ENCODE measurements around the gene ACTBL2.

ACTBL2 gene

DNA sequence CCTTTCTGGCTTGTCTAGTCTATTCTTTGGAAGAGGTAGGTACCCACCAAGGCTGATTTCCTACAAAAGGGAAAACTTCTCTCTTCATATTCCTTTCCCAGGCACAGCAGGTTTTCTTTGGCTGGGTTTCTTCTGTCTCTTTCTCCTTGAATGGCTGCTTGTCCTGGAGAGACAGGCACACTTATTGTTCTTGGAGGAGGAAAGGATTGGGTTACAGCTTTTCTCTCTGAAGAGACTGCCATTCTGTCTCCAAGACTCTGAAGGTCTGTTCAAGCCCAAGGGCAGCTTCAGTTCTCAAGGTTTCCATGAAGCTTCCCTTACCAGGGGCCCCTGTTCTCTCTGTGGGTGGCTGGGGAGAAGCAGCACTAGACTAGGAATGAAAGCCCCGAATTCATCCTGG, 33.9 kb downstream of the ACTBL2 start:
- no peak for DNase-seq (ENCODE audit: low read depth)

DNA sequence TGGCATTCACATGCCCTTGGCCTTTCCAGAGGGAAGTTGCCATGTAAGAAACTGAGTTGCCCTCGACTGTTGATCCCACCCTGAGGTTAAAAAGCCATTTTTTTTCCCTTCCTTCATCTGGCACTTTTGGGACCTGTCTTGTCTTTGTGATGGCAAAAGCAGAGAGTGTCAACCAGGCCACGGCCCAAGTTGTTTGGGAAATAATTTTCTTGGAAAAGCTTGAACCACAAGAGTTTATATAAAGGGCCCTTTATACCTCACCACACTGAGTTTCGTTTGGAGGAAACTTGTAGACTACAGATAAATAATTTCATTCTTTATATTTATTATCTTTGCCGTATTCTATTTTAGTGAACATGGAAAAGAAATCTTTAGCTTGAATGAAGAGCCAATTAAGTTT, 34.3 kb downstream of the ACTBL2 start:
- no peak for DNase-seq (ENCODE audit: low read depth)

DNA sequence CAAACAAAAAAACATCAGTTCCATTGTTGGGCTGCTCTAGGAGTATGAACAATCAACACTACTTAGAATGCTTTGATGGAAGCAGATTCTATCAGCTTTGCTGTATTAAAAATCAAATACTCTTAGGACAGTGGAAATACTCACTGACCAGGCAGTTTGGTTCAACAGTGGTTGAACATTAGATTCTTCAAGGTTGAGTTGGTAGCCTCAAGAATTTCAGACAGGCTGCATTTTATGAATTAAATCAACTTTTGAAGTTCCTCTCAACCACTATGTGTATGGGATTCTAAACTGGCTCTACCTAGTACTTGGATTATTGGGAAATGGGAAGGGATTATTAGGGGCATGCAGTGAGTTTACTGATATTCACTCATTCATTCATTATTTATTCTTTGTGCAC, 35.0 kb downstream of the ACTBL2 start:
- no peak for DNase-seq (ENCODE audit: low read depth)

DNA sequence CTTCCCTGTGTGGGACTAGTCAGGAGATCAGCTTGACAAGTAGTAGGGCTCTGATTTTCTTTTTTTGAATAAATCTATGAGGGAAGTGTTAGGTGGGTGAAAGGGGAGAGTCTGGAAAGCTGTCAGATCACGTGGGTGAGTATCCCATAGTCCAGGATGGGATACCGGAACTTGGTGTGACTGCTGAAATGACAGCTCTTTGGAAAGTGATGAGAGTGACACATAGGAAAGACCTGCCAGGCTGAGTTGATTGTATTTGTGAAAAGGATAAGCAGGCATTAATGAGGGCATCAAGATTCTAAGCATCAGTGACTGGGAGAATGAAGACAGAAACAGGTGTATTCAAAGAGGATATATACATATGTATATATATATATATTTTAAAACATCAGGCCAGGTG, 35.6 kb downstream of the ACTBL2 start:
- no peak for DNase-seq (ENCODE audit: low read depth)

DNA sequence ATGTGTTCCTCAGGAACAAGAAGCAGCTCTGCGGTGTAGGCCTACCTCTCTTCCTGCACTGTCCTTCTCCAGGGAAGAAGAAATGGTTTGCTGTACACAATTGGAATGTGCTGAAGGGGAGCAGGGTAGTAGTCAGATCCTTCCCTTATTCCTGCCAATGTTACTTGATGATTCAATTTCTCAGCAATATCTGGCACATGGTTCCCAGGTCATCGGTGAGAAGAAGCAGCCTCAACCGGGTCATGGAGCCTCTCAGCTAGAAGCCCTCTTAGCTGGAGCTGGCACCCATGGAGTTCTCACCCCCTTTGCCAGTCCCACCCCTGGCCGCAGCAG, 36.9 kb downstream of the ACTBL2 start:
- no peak for DNase-seq (ENCODE audit: low read depth)

DNA sequence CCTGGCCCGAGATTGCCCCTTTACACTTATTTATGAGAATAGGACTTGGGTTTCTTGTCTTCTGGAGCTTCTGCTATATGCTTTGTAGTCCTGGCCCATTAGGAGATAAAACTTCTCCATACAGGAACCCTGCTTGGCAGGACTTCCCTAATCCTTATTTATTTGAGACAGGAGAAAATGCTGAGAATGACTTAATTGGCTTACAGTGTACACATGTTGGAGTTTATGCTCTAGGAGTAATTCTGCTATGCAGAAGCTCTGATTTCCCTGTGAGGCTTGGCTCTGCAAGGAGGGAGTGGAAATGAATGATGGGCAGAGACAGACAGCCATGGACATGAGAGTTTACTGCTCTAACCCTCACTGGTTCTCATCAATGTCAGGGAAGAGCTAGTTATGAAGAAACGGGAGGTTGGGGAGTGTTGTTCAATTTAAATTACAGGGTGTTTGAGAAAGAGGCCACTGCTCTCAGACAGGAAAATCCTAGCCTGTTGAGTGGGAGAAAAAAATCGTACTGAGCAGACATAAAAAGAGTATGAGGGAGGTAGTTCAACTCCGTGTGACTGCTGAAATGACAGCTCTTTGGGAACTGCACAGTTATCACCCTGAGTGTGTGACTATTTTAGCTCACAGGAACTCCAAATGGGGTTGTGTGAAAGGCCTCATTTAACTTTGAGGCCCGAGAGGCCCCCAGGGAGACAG, 37.5 kb downstream of the ACTBL2 start:
- no peak for DNase-seq (ENCODE audit: low read depth)

DNA sequence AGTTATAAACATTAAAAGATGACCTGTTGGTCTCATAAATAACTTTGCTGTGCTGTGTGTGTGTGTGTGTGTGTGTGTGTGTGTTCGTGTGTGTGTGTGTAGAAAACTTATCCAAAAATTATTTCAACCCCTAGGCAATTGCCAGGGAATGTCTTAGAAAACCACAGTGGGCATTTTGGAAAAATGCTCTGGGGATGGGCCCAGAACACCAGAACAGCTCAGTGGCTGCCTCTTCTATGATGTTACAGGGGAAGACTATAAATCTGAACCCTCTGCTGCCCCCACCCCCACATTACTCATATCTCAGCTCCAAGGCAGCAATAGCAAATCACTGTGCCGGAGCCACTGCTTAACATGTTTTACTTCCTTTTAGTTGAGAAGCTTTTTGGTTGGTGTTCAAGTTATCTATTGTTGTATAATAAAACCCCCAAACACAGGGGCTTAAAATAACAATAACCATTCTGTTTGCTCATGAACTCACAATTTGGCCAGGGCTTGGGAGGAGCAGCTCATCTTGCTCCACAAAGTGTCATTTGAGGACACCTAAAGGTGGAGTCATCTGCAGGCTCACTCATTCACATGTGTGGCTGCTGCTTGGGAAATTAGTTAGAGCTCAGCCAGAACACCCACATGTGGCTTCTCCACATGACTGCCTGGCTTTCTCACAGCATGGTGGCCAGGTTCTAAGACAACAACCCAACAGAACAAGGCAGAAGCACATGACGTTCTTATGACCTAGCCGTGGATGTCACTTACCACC, 40.4 kb downstream of the ACTBL2 start:
- peak; percentile 71 for DNase-seq (ENCODE audit: low read depth)

- peak; percentile 98 for DNase-seq (ENCODE audit: low read depth)
Observed at GRCh38 chr5:57441557-57441956, 41.1 kb downstream of the ACTBL2 start.

DNA sequence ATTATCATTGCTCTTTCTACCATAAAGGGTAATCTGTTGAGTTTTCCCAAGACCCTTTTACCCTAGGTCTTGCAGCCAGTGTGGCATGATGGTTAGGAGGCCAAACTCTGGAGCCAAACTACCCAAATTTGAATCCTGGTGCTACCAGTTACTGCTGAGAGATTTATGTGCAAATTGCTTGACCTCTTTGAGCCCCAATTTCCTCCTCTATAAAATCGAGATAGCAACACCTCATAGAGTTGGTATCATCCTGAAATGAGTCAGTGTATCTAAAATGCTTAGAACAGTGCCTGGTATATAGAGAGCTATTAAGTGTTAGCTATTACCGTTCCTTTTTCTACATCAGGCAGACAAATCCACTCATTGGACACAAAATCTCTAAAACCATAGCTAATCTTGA, 43.0 kb downstream of the ACTBL2 start:
- no peak for DNase-seq (ENCODE audit: low read depth)

- no peak for DNase-seq (ENCODE audit: low read depth)
Observed at GRCh38 chr5:57437976-57438805, 44.4 kb downstream of the ACTBL2 start.

- no peak for DNase-seq (ENCODE audit: low read depth)
Observed at GRCh38 chr5:57436586-57436985, 46.0 kb downstream of the ACTBL2 start.

GRCh38 chr5:57435701-57436134, 46.9 kb downstream of the ACTBL2 start:
- peak; percentile 98 for DNase-seq (ENCODE audit: low read depth)

GRCh38 chr5:57434683-57435082, 47.9 kb downstream of the ACTBL2 start:
- no peak for DNase-seq (ENCODE audit: low read depth)

- DNase-seq (ENCODE audit: low read depth): peak; percentile 90
Observed at GRCh38 chr5:57434227-57434640, 48.4 kb downstream of the ACTBL2 start.

GRCh38 chr5:57432876-57433275, 49.7 kb downstream of the ACTBL2 start:
- no peak for DNase-seq (ENCODE audit: low read depth)

DNA sequence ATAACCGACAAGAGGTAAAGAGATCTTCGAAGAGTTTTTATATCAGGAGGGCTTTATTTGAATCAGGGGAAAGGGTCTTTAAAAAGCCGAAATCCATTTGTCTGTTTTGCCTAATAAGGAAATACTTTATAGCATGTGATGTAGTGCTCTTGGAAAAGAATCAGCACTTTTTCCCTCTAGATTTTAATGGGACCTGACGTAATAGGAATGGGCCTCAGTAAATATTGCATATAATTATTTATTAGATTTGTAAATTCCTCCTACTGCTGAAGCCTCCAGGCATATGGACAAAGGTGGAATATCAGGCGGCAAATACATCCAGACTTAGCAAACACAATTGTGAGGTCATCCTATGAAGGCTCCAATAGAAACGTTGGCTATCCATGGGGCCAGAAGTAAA, 50.9 kb downstream of the ACTBL2 start:
- DNase-seq (ENCODE audit: low read depth): no peak
